ENCODE results near the gene SMC5.

DNA sequence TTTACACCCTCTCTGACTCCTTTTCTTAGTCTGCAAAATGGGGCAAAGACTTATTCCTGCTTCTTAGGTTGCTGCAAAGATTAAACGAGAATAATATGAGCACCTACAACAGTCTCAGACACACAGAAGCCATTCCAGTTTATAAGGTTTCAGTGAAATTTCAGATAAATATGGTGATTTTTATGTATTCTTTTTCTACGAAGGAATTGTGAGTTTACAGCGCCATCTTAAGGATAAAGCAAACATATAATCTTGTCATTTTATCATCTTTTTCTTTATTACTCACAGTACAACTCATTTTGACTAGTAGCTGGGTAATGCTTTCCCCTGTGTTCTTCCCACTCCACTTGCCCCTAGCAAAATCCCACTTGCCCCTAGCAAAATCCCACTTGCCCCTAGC is 29.2 kb upstream of the SMC5 start:
- TF ChIP-seq POLR2A (IDR thresholded peaks at IDR 0.05; ENCODE audit: low read depth, low read length) (no peak), POLR2AphosphoS5 (IDR thresholded peaks at IDR 0.05; ENCODE audit: low read depth, low read length) (no peak), TAF1 (IDR thresholded peaks at IDR 0.05; ENCODE audit: borderline replicate concordance, low read depth, low read length) (no peak)

Data from GM12892 (cell line).